Measurements from ENCODE around the gene TBC1D10B. TPM values are rescaled to one million over a fixed set of nuclear protein-coding genes. Genes with fewer than 3 reads are reported as not detected.

TBC1D10B gene
- total RNA-seq, 1 donor from 2014 or later, result 26.0 TPM

Other genes starting within 250 kb of the TBC1D10B start
- gene MAPK3, start 247.3 kb downstream of the TBC1D10B start, total RNA-seq, result 46.0 TPM
- gene CORO1A, start 186.9 kb downstream of the TBC1D10B start, total RNA-seq, result 15.8 TPM
- gene BOLA2B, start 176.8 kb downstream of the TBC1D10B start, total RNA-seq, result 49.7 TPM
- 7.4 TPM for gene SLX1A, start 176.6 kb downstream of the TBC1D10B start, total RNA-seq
- gene SULT1A3, start 171.2 kb downstream of the TBC1D10B start, total RNA-seq, result 10.3 TPM
- 4.5 TPM for gene NPIPB13, start 122.0 kb downstream of the TBC1D10B start, total RNA-seq
- 35.0 TPM for gene CD2BP2, start 15.2 kb downstream of the TBC1D10B start, total RNA-seq
- gene MYL11, start 4.3 kb upstream of the TBC1D10B start, total RNA-seq, result not detected
- gene SEPTIN1, start 12.1 kb upstream of the TBC1D10B start, total RNA-seq, result 1.4 TPM
- gene ZNF48, start 24.9 kb upstream of the TBC1D10B start, total RNA-seq, result 5.3 TPM
- gene ZNF771, start 37.1 kb upstream of the TBC1D10B start, total RNA-seq, result 5.1 TPM
- gene DCTPP1, start 59.5 kb upstream of the TBC1D10B start, total RNA-seq, result 35.2 TPM
- gene SEPHS2, start 75.4 kb upstream of the TBC1D10B start, total RNA-seq, result 29.3 TPM
- gene ITGAL, start 102.2 kb upstream of the TBC1D10B start, total RNA-seq, result 4.2 TPM
- gene ZNF768, start 156.1 kb upstream of the TBC1D10B start, total RNA-seq, result 73.8 TPM
- gene ZNF747, start 164.4 kb upstream of the TBC1D10B start, total RNA-seq, result 5.7 TPM
- gene ZNF764, start 187.9 kb upstream of the TBC1D10B start, total RNA-seq, result 10.0 TPM
- 12.2 TPM for gene ZNF688, start 201.2 kb upstream of the TBC1D10B start, total RNA-seq
- gene ZNF785, start 215.2 kb upstream of the TBC1D10B start, total RNA-seq, result 7.6 TPM
- gene ZNF689, start 239.9 kb upstream of the TBC1D10B start, total RNA-seq, result 4.2 TPM

All from Right ventricle myocardium inferior (tissue), 1 donor.